Measurements from ENCODE around the gene C1orf216.
A peak's percentile ranks its signal among the peaks of the same experiment; 100 is the strongest.
"Not testable (repeated sequence)": the region's sequence is repeated elsewhere in the genome, so short reads cannot be mapped to it uniquely, and the experiment has no call there.

Gene C1orf216

GRCh38 chr1:35714921-35715567 lies 3.6 kb downstream of the C1orf216 start:
- no peaks in the 10 kb centered on the region for H3K9me3 Mint-ChIP-seq
- peaks cover 4% of the 10 kb centered on the region for H3K36me3 Mint-ChIP-seq
- H3K27ac Mint-ChIP-seq: no peak overlapping the region
- H3K27me3 Mint-ChIP-seq: no peaks in the 10 kb centered on the region
- H3K4me3 Mint-ChIP-seq: peak overlapping the region; percentile 43
- H3K4me1 Mint-ChIP-seq: peaks cover 35% of the 10 kb centered on the region

GRCh38 chr1:35711098-35711497 lies 7.6 kb downstream of the C1orf216 start:
- not testable (repeated sequence) for H3K4me3 Mint-ChIP-seq, H3K27ac Mint-ChIP-seq, H3K36me3 Mint-ChIP-seq, H3K9me3 Mint-ChIP-seq
- H3K27me3 Mint-ChIP-seq: peaks cover 21% of the 10 kb centered on the region
- H3K4me1 Mint-ChIP-seq: peaks cover 32% of the 10 kb centered on the region

- Mint-ChIP-seq H3K4me1 (peaks cover 22% of the 10 kb centered on the region), H3K9me3 (no peaks in the 10 kb centered on the region), H3K27me3 (peaks cover 28% of the 10 kb centered on the region), H3K36me3 (no peaks in the 10 kb centered on the region), H3K4me3 (peak overlapping the region; percentile 79), H3K27ac (no peak overlapping the region)
Measured at GRCh38 chr1:35708952-35709351, 9.7 kb downstream of the C1orf216 start.

GRCh38 chr1:35708441-35708921 lies 10.2 kb downstream of the C1orf216 start:
- Mint-ChIP-seq H3K4me1 (peaks cover 22% of the 10 kb centered on the region), H3K9me3 (no peaks in the 10 kb centered on the region), H3K4me3 (peak overlapping the region; percentile 79), H3K27ac (no peak overlapping the region), H3K27me3 (peaks cover 28% of the 10 kb centered on the region), H3K36me3 (no peaks in the 10 kb centered on the region)

GRCh38 chr1:35707601-35708440 lies 10.9 kb downstream of the C1orf216 start:
- H3K4me3 Mint-ChIP-seq: peak overlapping the region; percentile 82
- H3K4me1 Mint-ChIP-seq: peaks cover 22% of the 10 kb centered on the region
- H3K27ac Mint-ChIP-seq: no peak overlapping the region
- no peaks in the 10 kb centered on the region for H3K36me3 Mint-ChIP-seq
- peaks cover 28% of the 10 kb centered on the region for H3K27me3 Mint-ChIP-seq
- H3K9me3 Mint-ChIP-seq: no peaks in the 10 kb centered on the region

GRCh38 chr1:35706846-35707600 lies 11.7 kb downstream of the C1orf216 start:
- H3K27ac Mint-ChIP-seq: no peak overlapping the region
- peaks cover 32% of the 10 kb centered on the region for H3K27me3 Mint-ChIP-seq
- H3K4me1 Mint-ChIP-seq: peaks cover 22% of the 10 kb centered on the region
- peak overlapping the region; percentile 82 for H3K4me3 Mint-ChIP-seq
- no peaks in the 10 kb centered on the region for H3K9me3 Mint-ChIP-seq
- no peaks in the 10 kb centered on the region for H3K36me3 Mint-ChIP-seq

GRCh38 chr1:35702508-35702907 lies 16.2 kb downstream of the C1orf216 start:
- Mint-ChIP-seq H3K36me3 (no peaks in the 10 kb centered on the region), H3K4me1 (peaks cover 7% of the 10 kb centered on the region), H3K27ac (no peak overlapping the region), H3K4me3 (no peak overlapping the region), H3K9me3 (no peaks in the 10 kb centered on the region), H3K27me3 (peaks cover 42% of the 10 kb centered on the region)

GRCh38 chr1:35699152-35699551 lies 19.5 kb downstream of the C1orf216 start:
- H3K9me3 Mint-ChIP-seq, H3K4me3 Mint-ChIP-seq, H3K36me3 Mint-ChIP-seq, H3K27ac Mint-ChIP-seq, H3K4me1 Mint-ChIP-seq: not testable (repeated sequence)
- H3K27me3 Mint-ChIP-seq: peaks cover 36% of the 10 kb centered on the region

GRCh38 chr1:35692317-35692716 lies 26.4 kb downstream of the C1orf216 start:
- Mint-ChIP-seq H3K27me3 (peaks cover 9% of the 10 kb centered on the region), H3K4me3 (no peak overlapping the region), H3K36me3 (no peaks in the 10 kb centered on the region), H3K27ac (no peak overlapping the region), H3K4me1 (no peaks in the 10 kb centered on the region), H3K9me3 (no peaks in the 10 kb centered on the region)

- H3K27me3 Mint-ChIP-seq: peaks cover 7% of the 10 kb centered on the region
- no peaks in the 10 kb centered on the region for H3K36me3 Mint-ChIP-seq
- H3K27ac Mint-ChIP-seq: no peak overlapping the region
- no peaks in the 10 kb centered on the region for H3K9me3 Mint-ChIP-seq
- H3K4me1 Mint-ChIP-seq: no peaks in the 10 kb centered on the region
- no peak overlapping the region for H3K4me3 Mint-ChIP-seq
Measured at GRCh38 chr1:35691571-35692220, 27.0 kb downstream of the C1orf216 start.

GRCh38 chr1:35691080-35691479 lies 27.6 kb downstream of the C1orf216 start:
- no peaks in the 10 kb centered on the region for H3K9me3 Mint-ChIP-seq
- H3K4me1 Mint-ChIP-seq: no peaks in the 10 kb centered on the region
- H3K27me3 Mint-ChIP-seq: peaks cover 5% of the 10 kb centered on the region
- no peak overlapping the region for H3K4me3 Mint-ChIP-seq
- H3K27ac Mint-ChIP-seq: no peak overlapping the region
- no peaks in the 10 kb centered on the region for H3K36me3 Mint-ChIP-seq

- not testable (repeated sequence) for H3K9me3 Mint-ChIP-seq, H3K27me3 Mint-ChIP-seq, H3K4me1 Mint-ChIP-seq, H3K36me3 Mint-ChIP-seq, H3K4me3 Mint-ChIP-seq
- peak overlapping the region; percentile 55 for H3K27ac Mint-ChIP-seq
Measured at GRCh38 chr1:35690103-35690502, 28.6 kb downstream of the C1orf216 start.

GRCh38 chr1:35688161-35688560 lies 30.5 kb downstream of the C1orf216 start:
- Mint-ChIP-seq H3K9me3 (no peaks in the 10 kb centered on the region), H3K27me3 (peaks cover 7% of the 10 kb centered on the region), H3K4me3 (no peak overlapping the region), H3K27ac (no peak overlapping the region), H3K36me3 (no peaks in the 10 kb centered on the region), H3K4me1 (no peaks in the 10 kb centered on the region)

GRCh38 chr1:35683012-35683411 lies 35.7 kb downstream of the C1orf216 start:
- Mint-ChIP-seq H3K27me3 (peaks cover 3% of the 10 kb centered on the region), H3K9me3 (no peaks in the 10 kb centered on the region), H3K4me3 (no peak overlapping the region), H3K4me1 (no peaks in the 10 kb centered on the region), H3K27ac (no peak overlapping the region), H3K36me3 (no peaks in the 10 kb centered on the region)

- Mint-ChIP-seq H3K27me3 (peaks cover 2% of the 10 kb centered on the region), H3K4me1 (no peaks in the 10 kb centered on the region), H3K9me3 (no peaks in the 10 kb centered on the region), H3K4me3 (no peak overlapping the region), H3K27ac (no peak overlapping the region), H3K36me3 (no peaks in the 10 kb centered on the region)
Measured at GRCh38 chr1:35680271-35680670, 38.4 kb downstream of the C1orf216 start.
